Measurements from ENCODE around the gene RPL38.

DNA sequence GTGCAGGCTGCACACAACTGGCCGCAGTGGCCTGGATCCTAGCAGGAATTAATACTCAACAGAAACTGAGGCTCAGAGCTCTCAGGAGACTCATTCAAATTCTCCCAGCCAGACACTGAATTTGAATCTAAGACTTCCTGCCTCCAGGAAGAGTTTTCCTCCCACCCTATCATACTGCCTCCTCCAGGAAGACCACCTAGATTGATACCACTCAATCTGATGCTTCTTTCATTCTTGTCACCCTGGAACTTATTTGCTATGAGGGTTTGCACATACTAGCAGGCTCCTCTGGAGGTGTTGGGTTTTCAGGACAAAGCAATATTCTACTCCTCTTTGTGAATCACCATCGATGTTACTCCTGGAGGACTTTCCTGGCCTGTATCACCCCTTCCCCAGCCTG lies 5.7 kb upstream of the RPL38 start:
- no peak for TF ChIP-seq CTCF (IDR thresholded peaks at IDR 0.05; ENCODE audit: insufficient read depth, low read length, poor library complexity, severe bottlenecking)
- TF ChIP-seq EZH2phosphoT487 (conservative IDR thresholded peaks at IDR 0.05; ENCODE audit: low read length): no peak

Data from SU-DHL-6 (cell line).